Motor neuron (in vitro differentiated cells): Measurements from ENCODE around the gene LPO. TPM values are rescaled to one million over a fixed set of nuclear protein-coding genes. Genes with fewer than 3 reads are reported as not detected.
A peak's percentile ranks its signal among the peaks of the same experiment; 100 is the strongest.

Source experiments
- ATAC-seq, 8 experiments: fragments of 200-7000 bp; cut with Tn5 transposase; replicated peaks in 6 of 8; 2 replicates each; pipeline ENCODE4 v1.8.0; 2021; ENCODE audit warnings: mild to moderate bottlenecking in 8 of 8, moderate library complexity in 8 of 8
- H3K27ac ChIP-seq, 2 donors: fragments of 250-450 bp; sonication (Bioruptor Pico); 2 replicates each; pipeline ENCODE4 v1.9.0; 2021; ENCODE audit warnings: antibody characterized with exemption in 2 of 2, mild to moderate bottlenecking in 2 of 2, moderate library complexity in 1 of 2
- H3K4me1 ChIP-seq, 2 donors: fragments of 250-450 bp; sonication (Bioruptor Pico); replicated peaks in 1 of 2; 2 replicates each; pipeline ENCODE4 v1.6.1; 2021; ENCODE audit warnings: antibody characterized with exemption in 2 of 2, mild to moderate bottlenecking in 2 of 2, moderate library complexity in 1 of 2
- H3K4me3 ChIP-seq, 5 donors: fragments of 250-450 bp; sonication (Bioruptor Pico); 2 replicates each; pipeline ENCODE4 v1.9.0; 2021; ENCODE audit warnings: antibody characterized with exemption in 5 of 5, mild to moderate bottlenecking in 5 of 5, moderate library complexity in 4 of 5
- WGBS, 10 experiments: fragments of 450-650 bp; shearing (Covaris generic); methylation state at CpG; one replicate each; pipeline ENCODE4 v1.0.0; 2022; 5-methylcytosine and 5-hydroxymethylcytosine counted together
- in situ Hi-C, 9 experiments: fragments of 400-800 bp; cut with MboI; loops; one replicate each; pipeline ENCODE4 v1.15.0; 2021; ENCODE audit warnings: low sequenced_read_pairs in 9 of 9, low pct_unique_long_range_greater_than_20kb in 2 of 9; ENCODE audit not compliant: unreplicated experiment in 9 of 9
- total RNA-seq, 8 experiments: library from RNA; unstranded; fragments of 300-600 nt; gene quantifications; 2 replicates each; pipeline versions ENCODE4 v1.2.3 to v1.2.4, GENCODE V29; 2022

LPO gene
- total RNA-seq, 8 experiments from 2014 or later, result 0.08 to 1.2 (median 0.16) TPM; not detected in 1

- ATAC-seq, result peak in 3 of 8 experiments; percentile 18 to 62 (median 51)
- H3K27ac ChIP-seq, result no peak overlapping the region
- 16 to 100% (median 63%) methylated on average over 1 to 5 of the region's 32 CpGs; no CpG with 5 or more reads in 5 of the 10 experiments for WGBS, 10 experiments
These were observed 70.0 kb downstream of the LPO start for GRCh38 chr17:58308173-58308984.

DNA sequence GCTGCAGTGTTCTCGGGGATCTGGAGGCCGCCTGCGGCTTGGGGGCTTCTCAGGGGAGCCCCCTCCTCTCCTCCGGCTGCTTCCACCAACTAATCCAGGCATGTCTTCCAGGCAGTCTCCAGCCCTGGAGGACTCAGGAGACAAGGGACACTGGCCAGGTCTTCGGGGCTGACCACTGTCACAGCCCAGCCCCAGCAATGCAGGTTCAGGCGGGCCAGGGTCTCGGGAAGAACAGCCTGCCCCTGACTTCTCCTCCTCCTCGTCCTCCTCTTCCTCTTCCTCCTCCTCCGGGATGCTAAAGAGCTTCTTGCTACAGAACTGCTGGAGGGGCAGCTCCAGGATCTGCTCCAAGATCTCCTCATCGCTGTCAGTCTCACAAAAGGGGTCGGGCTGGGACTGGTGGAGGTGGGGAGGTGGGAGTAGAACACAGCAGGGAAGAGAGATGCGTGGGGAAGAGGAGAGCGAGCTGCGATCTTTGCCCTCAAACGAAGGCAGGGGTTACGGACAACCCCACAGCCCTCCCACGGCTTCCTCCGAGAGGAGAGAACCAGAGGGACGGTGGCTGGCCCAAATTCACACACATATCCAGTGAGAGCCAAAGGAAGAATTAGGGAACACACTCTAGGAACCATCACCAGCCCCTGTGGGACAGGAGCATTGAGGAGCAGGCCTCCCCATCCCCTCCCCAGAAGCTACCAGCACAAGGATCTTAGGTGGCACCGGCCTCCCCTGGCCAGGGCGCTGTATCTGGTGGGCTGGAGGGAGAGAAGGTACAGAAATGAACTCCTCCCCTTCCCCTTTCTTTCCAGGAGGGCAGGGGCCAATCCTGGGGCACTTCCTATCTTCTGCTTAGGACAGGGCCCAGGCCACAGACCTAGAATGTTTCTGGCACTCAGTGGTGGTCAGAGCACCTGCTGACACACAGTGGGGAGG lies 70.9 kb downstream of the LPO start:
- no peak overlapping the region for H3K27ac ChIP-seq
- WGBS, 10 experiments, result 70 to 100% (median 79%) methylated on average over 1 to 9 of the region's 21 CpGs; no CpG with 5 or more reads in 6 of the 10 experiments
- no peak for ATAC-seq
- in situ Hi-C loops, result no loop called here
- H3K4me3 ChIP-seq, result no peak overlapping the region
- H3K4me1 ChIP-seq, result no peaks in the 10 kb centered on the region

More at GRCh38 chr17:58308173-58308984, 70.0 kb downstream of the LPO start:
- Histone ChIP-seq H3K4me3 (no peak overlapping the region), H3K4me1 (no peaks in the 10 kb centered on the region)
- in situ Hi-C loops, result no loop called here

DNA sequence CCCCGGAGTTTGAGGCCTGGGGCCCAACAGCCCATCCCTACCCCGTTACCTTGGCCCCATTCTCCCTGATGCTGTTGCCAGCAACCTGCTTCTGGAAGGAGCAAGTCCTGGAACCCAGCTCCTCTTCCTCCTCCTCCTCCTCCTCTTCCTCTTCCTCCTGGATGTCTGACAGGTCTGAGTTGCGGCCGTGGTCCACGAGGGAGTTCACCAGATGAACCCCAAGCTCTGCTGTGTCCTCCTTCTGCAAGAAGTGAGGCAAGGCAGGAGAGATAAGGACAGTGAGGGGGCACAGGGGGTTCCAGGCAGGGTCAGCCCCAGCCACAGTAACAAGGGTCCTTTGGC lies 71.5 kb downstream of the LPO start:
- in situ Hi-C loops, result loop anchor here in 1 of 9 experiments (10.0 kb wide), 1 partner anchor 135 kb away; no protein-coding TSS in a partner anchor
- no peak overlapping the region for H3K4me3 ChIP-seq
- H3K4me1 ChIP-seq, result no peaks in the 10 kb centered on the region
- H3K27ac ChIP-seq, result no peak overlapping the region
- 60 to 73% methylated on average over 1 to 3 of the region's 5 CpGs; no CpG with 5 or more reads in 8 of the 10 experiments for WGBS, 10 experiments
- no peak for ATAC-seq

DNA sequence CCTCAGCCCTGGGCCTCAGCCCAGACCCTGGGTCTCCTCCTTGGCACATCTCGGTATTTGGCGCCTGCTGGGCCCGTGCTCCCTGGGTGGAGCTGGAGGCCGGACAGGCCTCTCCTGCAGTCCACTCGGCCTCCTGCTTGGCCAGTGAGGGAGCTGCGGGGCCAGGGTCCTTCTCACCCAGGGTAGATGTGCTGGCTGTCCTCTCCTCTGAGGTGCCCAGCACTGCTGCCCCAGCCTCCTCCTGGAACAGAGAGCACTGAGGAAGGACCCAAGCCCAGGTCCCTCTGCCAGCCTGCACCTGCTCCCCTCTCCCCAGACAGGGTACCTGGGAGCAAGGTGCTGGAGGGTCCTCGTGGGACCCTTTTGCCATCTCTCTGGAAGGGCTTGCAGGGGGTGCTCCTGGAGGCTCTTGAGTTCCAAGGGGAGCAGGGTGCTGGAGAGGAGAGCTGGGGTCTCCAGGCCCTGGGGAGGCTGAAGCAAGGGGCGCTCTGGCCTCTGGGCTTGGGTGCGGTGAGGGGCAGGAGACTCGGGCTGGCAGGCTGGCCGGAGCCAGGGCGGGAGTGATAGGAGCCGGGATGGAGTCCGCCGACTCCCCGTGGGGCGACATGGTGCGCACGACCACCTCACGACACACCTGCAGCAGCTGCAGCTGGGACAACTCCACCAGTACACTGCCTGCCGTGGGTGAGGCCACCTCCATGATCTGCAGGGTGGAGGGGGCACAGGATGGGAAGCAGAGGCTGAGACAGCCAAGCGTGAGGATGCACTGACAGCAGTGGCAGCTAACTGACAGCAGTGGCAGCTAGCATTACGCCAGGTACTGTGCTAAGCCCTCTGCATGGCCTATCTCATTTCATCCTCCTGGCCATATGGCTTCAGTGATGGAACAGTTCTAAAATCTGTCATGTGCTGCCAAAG lies 72.4 kb downstream of the LPO start:
- Histone ChIP-seq H3K4me3 (no peak overlapping the region), H3K27ac (no peak overlapping the region), H3K4me1 (no peaks in the 10 kb centered on the region)
- in situ Hi-C loops, result loop anchor here in 1 of 9 experiments (10.0 kb wide), 1 partner anchor 134 kb away; no protein-coding TSS in a partner anchor
- ATAC-seq, result no peak
- WGBS, 10 experiments, result 80 to 83% methylated on average over 1 to 4 of the region's 23 CpGs; no CpG with 5 or more reads in 8 of the 10 experiments

DNA sequence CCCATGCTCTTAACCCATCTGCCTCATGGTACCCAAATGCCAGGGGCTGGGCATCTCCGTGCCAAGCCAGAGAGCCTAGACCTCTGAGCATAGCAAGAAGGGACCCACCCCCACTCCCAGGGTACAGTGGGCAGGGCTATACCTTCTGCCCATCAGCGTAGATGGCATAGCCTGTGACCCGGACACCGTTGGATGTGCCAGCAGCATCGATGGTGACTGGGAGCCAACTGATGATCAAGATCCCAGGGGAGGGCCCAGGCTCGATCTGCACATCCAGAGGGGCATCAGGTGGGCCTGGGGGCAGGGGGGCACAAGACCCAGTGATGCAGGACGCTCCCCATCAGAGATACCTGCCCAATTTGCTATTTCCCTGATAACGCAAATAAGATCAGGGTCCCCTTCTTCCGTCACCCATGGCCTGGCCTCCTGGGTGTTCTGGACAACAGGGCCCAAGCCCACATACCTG lies 73.1 kb downstream of the LPO start:
- ATAC-seq, result no peak
- whole genome bisulfite sequencing, 10 experiments, result 83 to 100% (median 100%) methylated on average over 1 of the region's 9 CpGs; no CpG with 5 or more reads in 7 of the 10 experiments
- H3K27ac ChIP-seq, result no peak overlapping the region

GRCh38 chr17:58312021-58312630 lies 73.7 kb downstream of the LPO start:
- no peak overlapping the region for H3K4me3 ChIP-seq
- in situ Hi-C loops, result loop anchor here in 1 of 9 experiments (10.0 kb wide), 1 partner anchor 133 kb away; no protein-coding TSS in a partner anchor
- ATAC-seq, result no peak
- no peaks in the 10 kb centered on the region for H3K4me1 ChIP-seq
- H3K27ac ChIP-seq, result no peak overlapping the region
- 40 to 100% (median 60%) methylated on average over 1 to 7 of the region's 23 CpGs; no CpG with 5 or more reads in 5 of the 10 experiments for WGBS, 10 experiments

More for the DNA sequence above, 73.1 kb downstream of the LPO start:
- Histone ChIP-seq H3K4me1 (no peaks in the 10 kb centered on the region), H3K4me3 (no peak overlapping the region)
- in situ Hi-C loops, result loop anchor here in 1 of 9 experiments (10.0 kb wide), 1 partner anchor 133 kb away; no protein-coding TSS in a partner anchor

DNA sequence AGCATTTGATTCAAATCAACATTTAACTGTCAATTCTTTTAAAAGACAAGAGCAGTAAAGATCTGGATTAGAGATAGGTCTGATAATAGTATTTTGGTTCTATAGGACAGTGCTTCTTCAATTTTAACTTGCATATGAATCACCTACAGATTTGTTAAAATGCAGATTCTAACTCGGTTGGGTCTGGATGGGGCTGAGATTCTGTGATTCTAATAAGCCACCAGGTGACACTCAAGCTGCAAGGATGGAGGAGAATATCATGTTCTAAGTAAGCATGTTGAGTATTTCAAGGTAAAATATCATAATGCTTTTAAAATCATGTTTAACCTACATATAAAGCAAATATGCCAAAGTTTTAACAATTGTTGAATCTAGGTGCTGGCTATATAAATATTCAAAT lies 74.4 kb downstream of the LPO start:
- 0 to 50% (median 17%) methylated on average over 1 of the region's 1 CpG; no CpG with 5 or more reads in 2 of the 10 experiments for WGBS, 10 experiments
- H3K27ac ChIP-seq, result no peak overlapping the region
- H3K4me1 ChIP-seq, result no peaks in the 10 kb centered on the region
- no peak for ATAC-seq
- in situ Hi-C loops, result loop anchor here in 1 of 9 experiments (10.0 kb wide), 1 partner anchor 132 kb away; no protein-coding TSS in a partner anchor
- H3K4me3 ChIP-seq, result no peak overlapping the region

DNA sequence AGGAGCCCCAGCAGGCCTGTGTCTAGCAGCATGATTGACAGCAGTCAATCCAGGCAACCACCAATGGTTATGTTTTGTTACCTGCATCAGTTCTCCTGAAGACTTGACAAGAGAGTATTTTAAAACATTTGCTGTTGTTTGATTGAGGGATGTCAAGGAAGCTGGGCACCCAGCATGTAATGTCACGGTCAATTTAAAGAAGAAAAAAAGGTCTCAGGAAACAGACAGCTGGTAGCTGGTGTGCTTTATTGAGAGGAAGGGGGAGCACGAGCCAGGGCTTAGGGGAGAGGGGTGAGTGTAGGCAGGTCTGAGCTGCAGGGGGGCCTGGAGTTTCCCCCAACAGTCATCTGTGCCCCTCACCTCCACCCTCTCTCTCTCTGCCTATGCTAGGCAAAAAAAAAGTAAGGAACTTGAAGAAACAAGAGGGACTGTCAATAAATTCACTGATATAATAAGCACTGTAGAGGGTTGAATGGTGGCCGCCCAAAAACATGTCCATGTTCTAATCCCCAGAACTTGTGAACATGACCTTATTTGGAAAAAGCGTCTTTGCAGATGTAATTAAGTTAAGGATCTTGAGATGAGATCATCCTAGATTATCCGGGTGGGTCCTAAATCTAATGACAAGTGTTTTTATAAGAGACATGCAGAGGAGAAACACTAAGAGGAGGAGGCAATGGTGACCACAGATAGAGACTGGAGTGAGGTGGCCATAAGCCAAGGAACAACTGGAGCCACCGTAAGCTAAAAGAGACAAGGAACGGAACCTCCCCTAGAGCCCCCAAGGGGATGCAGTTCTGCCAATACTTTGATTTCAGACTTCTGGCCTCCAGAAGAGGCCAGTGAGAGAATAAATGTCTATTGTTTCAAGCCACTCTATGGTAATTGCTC lies 75.7 kb downstream of the LPO start:
- Histone ChIP-seq H3K27ac (no peak overlapping the region), H3K4me3 (no peak overlapping the region), H3K4me1 (no peaks in the 10 kb centered on the region)
- in situ Hi-C loops, result loop anchor here in 1 of 9 experiments (10.0 kb wide), 1 partner anchor 131 kb away; no protein-coding TSS in a partner anchor
- 22 to 100% (median 70%) methylated on average over 2 to 7 of the region's 7 CpGs; no CpG with 5 or more reads in 1 of the 10 experiments for WGBS, 10 experiments
- peak in 3 of 8 experiments; percentile 38 to 72 (median 61) for ATAC-seq

- no peak for ATAC-seq
- H3K27ac ChIP-seq, result no peak overlapping the region
These were observed 76.3 kb downstream of the LPO start for GRCh38 chr17:58314706-58315015.

GRCh38 chr17:58315281-58315711 lies 76.9 kb downstream of the LPO start:
- in situ Hi-C loops, result loop anchor here in 1 of 9 experiments (10.0 kb wide), 1 partner anchor 130 kb away; no protein-coding TSS in a partner anchor

More at GRCh38 chr17:58314706-58315015, 76.3 kb downstream of the LPO start:
- Histone ChIP-seq H3K4me3 (no peak overlapping the region), H3K4me1 (no peaks in the 10 kb centered on the region)
- WGBS, 10 experiments, result 43 to 100% (median 78%) methylated on average over 1 to 5 of the region's 6 CpGs; no CpG with 5 or more reads in 2 of the 10 experiments
- in situ Hi-C loops, result loop anchor here in 1 of 9 experiments (10.0 kb wide), 1 partner anchor 130 kb away; no protein-coding TSS in a partner anchor

More at GRCh38 chr17:58315281-58315711, 76.9 kb downstream of the LPO start:
- Histone ChIP-seq H3K27ac (no peak overlapping the region), H3K4me1 (no peaks in the 10 kb centered on the region), H3K4me3 (no peak overlapping the region)
- WGBS, 10 experiments, result 47 to 100% (median 90%) methylated on average over 1 to 3 of the region's 6 CpGs; no CpG with 5 or more reads in 4 of the 10 experiments
- no peak for ATAC-seq
